ENCODE measurements around the gene ESM1. TPM values are rescaled to one million over a fixed set of nuclear protein-coding genes. Genes with fewer than 3 reads are reported as not detected.
A peak's percentile ranks its signal among the peaks of the same experiment; 100 is the strongest.

The ESM1 gene
- total RNA-seq (under 1 TPM; 0.50 to 0.87 TPM), polyA plus RNA-seq (ENCODE audit: insufficient read depth, low read depth, low replicate concordance) (1.1 TPM)
- long read RNA-seq, donor 1, partial matches to known transcripts = 0 of 3 reads
- long read RNA-seq, donor 1, other reads (novel, unspliced or antisense) = 0 of 3 reads
- long read RNA-seq, donor 2, partial matches to known transcripts = 0 of 1 reads
- long read RNA-seq, donor 2, other reads (novel, unspliced or antisense) = 0 of 1 reads

- no peaks in the 10 kb centered on the region for H3K36me3 ChIP-seq (ENCODE audit: low read depth, missing control alignments)
- intact Hi-C loops (cut with DNase I; ENCODE audit: low total_unique reads) = no loop called here
- no peaks in the 10 kb centered on the region for H3K9me3 ChIP-seq
- no peak for DNase-seq
- no peak within 1 kb of the TSS for H3K27ac ChIP-seq
- H3K27me3 ChIP-seq = no peaks in the 10 kb centered on the region
- peak within 1 kb of the TSS in 1 of 2 donors; percentile 14 for H3K4me3 ChIP-seq
- no peaks in the 10 kb centered on the region for H3K4me1 ChIP-seq
- TF ChIP-seq POLR2A (IDR thresholded peaks at IDR 0.05) (no peak), CTCF (IDR thresholded peaks at IDR 0.05) (no peak)
- WGBS, 2 donors = 32 to 52% methylated on average over 10 to 26 of the region's 26 CpGs
These were observed at the start of gene ESM1 for GRCh38 chr5:54985301-54986268. TSS of gene ESM1 (minus strand) at chr5:54985593. CDS start at chr5:54985517, 76 bp downstream.

GRCh38 chr5:55033568-55033967 is 48.2 kb upstream of the ESM1 start:
- WGBS, 2 donors = 78 to 84% methylated on average over 4 of the region's 4 CpGs

GRCh38 chr5:55031492-55031891 is 46.1 kb upstream of the ESM1 start:
- Histone ChIP-seq H3K4me3 (no peak overlapping the region), H3K36me3 (ENCODE audit: low read depth, missing control alignments) (no peaks in the 10 kb centered on the region), H3K27me3 (no peaks in the 10 kb centered on the region), H3K27ac (no peak overlapping the region), H3K4me1 (no peaks in the 10 kb centered on the region), H3K9me3 (no peaks in the 10 kb centered on the region)
- intact Hi-C loops (cut with DNase I; ENCODE audit: low total_unique reads) = no loop called here
- TF ChIP-seq CTCF (IDR thresholded peaks at IDR 0.05) = no peak
- no peak for TF ChIP-seq POLR2A (IDR thresholded peaks at IDR 0.05)
- DNase-seq = no peak
- WGBS, 2 donors = 98 to 100% methylated on average over 5 of the region's 5 CpGs

More at GRCh38 chr5:55033568-55033967, 48.2 kb upstream of the ESM1 start:
- intact Hi-C loops (cut with DNase I; ENCODE audit: low total_unique reads) = no loop called here
- H3K4me1 ChIP-seq = no peaks in the 10 kb centered on the region
- no peaks in the 10 kb centered on the region for H3K9me3 ChIP-seq
- no peak overlapping the region for H3K27ac ChIP-seq
- H3K4me3 ChIP-seq = no peak overlapping the region
- no peaks in the 10 kb centered on the region for H3K36me3 ChIP-seq (ENCODE audit: low read depth, missing control alignments)
- TF ChIP-seq POLR2A (IDR thresholded peaks at IDR 0.05) (no peak), CTCF (IDR thresholded peaks at IDR 0.05) (no peak)
- DNase-seq = no peak
- H3K27me3 ChIP-seq = no peaks in the 10 kb centered on the region

GRCh38 chr5:55030676-55031369 is 45.4 kb upstream of the ESM1 start:
- Histone ChIP-seq H3K27me3 (no peaks in the 10 kb centered on the region), H3K36me3 (ENCODE audit: low read depth, missing control alignments) (no peaks in the 10 kb centered on the region), H3K4me1 (no peaks in the 10 kb centered on the region), H3K4me3 (no peak overlapping the region), H3K27ac (no peak overlapping the region), H3K9me3 (no peaks in the 10 kb centered on the region)
- 72 to 73% methylated on average over 7 to 10 of the region's 10 CpGs for WGBS, 2 donors
- no peak for TF ChIP-seq POLR2A (IDR thresholded peaks at IDR 0.05)
- no peak for TF ChIP-seq CTCF (IDR thresholded peaks at IDR 0.05)
- no peak for DNase-seq
- intact Hi-C loops (cut with DNase I; ENCODE audit: low total_unique reads) = no loop called here

Measured in testis (tissue), 5 donors.